ENCODE measurements around the gene PSMD5.

PSMD5 gene

GRCh38 chr9:120842685-120843485 lies at the start of gene PSMD5:
Gene PSMD5, minus strand, starts transcription at chr9:120842922. Its CDS starts 13 bp downstream, at chr9:120842909.
- peak; percentile 93 for DNase-seq

DNA sequence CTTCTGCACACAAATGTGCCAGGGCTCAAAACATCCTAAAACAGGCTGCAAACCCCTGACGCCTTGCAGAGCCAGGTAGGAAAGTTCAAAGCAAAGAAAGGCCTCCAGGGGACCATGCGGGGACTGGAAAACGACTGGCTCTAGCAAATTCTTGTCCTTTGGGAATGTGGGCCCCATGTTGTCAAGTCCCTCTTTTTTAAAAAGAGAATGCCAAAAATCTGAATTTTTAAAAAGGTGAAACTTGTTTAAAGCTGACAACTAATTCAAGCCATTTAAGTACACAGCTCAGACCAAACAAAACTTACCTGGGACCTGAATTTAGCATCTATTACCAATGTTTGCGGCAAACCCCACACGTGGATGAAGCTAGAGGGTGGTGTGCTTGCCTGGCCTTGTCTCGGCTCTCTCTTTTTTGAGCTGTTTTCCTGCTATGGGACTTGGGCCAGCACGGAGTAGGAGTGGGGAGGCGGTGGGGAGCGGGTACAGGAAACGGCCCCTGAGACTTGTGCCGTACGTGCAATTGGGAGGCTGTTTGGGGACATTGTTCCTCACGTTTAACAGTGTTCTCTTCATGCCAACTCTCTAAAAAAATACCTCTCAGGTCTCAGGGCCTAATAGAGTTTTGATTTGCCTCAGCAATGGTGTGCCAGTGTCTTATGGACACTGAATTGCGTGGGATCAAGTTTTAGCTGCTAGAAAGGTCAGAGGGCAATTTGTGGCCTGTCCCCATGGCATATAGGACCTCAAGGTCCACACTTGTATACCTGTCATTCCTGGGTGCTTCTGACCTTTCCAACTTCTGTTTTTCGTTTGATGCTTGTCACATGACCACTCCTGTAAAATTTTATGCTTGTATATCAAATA lies 49.4 kb upstream of the PSMD5 start:
- no peak for DNase-seq

DNA sequence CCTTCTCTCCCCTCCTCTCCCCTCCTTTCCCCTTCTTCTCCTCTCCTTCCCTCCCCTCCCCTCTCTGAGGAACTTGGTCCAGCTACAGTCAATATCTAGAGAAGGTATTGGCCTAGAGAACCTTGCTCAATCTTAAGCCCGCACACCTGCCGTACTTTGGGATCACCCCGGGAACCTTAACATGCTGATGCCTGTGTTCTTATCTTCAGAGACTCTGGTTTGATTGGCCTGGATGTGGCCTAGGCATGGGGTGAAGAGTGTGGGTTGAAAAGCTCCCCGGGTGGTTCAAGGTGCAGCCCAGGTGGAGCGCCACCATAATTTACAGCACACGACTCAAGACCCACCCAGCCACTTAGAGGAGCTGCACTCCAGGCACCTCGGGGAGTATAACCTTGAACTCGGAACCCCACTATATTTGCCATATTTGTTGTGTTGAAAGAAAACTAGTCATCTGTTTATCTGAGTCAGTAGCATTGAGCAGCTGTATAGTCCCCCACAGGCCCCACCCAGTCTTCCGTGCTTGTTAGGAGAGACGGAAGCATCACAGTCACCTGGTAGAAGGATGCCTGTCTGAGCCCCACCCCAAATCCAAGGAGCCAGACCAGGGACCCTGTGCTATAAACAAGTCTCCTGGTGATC lies 48.6 kb upstream of the PSMD5 start:
- no peak for DNase-seq

DNA sequence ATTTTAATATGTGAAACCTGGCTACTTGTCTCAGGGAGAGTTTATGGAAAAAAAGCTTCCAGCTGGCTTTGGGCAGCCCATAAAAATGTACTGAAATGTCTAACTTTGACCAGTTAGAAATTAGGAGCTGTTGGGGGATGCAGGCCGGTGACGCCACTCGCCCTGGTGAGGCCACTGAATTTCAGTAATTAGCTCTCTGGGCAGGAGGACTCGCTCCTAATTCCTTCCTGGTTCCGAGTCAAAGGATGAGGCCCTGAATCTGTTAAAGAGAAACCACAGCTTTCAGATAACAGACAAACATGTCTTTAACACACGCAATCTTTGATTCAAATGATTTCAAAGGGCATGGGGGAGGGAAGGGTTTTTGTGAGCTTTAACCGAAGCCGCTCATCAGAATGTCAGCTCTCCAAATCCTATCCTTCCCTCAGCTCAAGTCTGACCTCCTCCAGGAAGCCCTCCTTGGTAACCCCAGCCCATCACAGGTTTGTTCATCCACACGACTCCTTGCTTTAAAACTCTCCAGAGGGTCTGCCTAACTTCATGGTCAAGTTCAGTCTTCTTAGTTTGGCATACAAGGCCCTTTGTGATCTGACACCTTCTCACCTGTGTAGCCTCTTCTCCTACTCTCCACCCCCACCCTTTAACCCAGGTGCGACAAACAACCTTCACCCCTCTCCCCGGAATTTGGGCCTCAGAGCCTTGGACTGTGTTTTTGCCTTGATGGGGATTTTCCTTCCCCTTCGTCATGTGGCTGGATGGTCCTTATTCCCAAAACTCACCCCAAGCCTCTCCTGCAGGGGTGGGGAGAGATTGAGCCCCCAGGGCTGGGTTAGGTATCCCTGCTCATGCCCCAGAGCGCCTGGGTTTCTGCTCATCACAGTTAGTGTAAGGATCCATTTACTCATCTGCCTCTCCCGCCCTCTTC lies 47.9 kb upstream of the PSMD5 start:
- no peak for DNase-seq

DNA sequence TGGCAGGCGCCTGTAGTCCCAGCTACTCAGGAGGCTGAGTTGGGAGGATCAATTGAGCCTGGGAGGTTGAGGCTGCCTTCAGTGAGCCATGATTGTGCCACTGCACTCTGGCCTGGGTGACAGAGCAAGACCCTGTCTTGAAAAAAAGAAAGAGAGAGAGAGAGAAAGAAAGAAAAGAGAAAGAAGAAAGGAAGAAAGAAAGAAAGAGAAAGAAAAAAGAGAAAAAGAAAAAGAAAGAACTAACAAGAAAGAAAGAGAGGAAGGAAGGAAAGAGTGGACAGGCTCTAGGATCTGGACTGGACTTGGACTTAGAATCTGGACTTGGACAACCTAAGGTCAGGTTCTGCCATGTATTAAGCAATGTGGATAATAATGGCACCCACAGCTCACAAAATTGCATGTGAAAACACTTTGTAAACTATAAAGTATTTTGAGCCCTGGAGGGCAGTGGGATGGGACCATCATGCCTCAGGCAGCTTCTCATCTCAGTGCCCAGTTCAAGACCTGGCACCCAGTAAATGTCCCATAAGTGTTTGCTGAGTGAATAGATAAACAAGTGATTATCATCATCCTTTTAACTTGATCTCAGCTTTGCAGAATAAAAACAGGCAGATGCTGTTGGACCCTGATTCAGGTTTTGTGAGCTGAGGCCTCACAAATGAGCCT lies 47.0 kb upstream of the PSMD5 start:
- no peak for DNase-seq

- no peak for DNase-seq
Observed at GRCh38 chr9:120888626-120889025, 45.9 kb upstream of the PSMD5 start.

GRCh38 chr9:120886490-120886967 lies 43.8 kb upstream of the PSMD5 start:
- no peak for DNase-seq

DNA sequence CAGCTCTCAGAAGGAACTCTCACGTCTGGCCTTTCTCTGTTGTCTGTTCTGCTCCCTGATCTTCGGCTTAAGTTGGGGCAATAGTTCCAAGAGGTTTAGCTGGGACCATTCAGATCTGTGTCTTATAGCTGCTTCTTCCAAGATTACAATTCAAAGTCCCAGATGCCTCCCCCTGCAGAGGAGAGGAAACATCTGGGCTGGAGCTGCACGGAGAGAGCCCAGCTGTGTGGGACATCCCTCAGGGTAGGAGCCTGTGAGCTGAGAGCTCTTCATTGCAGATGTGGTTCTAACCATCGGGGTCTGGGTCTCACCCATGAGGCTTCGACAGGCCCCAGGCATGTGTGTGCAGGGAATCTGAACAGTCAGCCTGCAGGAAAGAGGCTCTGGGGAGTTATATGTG lies 43.2 kb upstream of the PSMD5 start:
- no peak for DNase-seq

GRCh38 chr9:120885457-120885856 lies 42.7 kb upstream of the PSMD5 start:
- no peak for DNase-seq

DNA sequence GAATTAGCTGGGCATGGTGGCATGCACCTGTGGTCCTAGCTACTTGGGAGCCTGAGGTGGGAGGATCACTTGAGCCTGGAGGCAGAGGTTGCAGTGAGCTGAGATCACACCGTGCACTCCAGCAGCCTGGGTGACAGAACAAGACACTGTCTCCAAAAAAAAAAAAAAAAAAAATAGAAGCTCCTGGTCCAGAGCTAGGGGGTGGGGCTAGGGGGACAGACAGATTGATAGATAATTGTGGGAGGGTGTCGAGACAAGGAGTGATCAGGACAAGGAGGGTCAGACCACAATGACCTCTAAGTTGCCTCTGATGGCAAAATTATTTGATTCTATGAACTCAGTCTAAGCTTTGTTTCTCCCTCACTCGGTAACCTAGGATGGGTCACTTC lies 40.9 kb upstream of the PSMD5 start:
- no peak for DNase-seq

DNA sequence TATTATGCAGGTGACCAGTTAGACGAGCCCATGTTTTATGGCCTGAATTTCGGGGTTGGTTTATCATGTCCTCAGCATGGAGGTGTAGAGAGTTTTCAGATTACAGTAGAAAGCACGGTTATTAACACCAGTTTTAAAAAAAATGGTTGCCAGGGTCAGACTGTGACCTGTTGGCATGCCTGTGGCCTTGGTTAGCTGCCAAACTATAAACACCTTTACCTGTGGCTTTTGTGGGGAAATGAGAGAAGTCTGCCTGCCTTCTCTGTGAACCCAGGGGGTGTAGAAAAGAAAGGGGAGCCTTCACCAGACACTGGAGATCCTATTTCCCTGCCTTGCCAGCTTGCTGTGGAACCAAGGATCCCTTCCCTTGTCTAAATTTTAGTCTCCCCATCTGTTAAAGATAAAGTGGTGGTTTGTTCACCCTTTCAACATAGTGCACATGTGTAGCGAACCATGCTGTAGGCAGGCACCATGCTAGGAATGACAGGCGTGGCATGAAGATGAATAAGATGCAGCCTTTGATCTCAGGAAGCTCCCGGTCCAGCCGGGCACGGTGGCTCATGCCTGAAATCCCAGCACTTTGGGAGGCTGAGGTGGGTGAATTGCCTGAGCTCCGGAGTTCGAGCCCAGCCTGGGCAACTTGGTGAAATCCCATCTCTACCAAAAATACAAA lies 40.3 kb upstream of the PSMD5 start:
- DNase-seq = no peak

GRCh38 chr9:120879446-120879845 lies 36.7 kb upstream of the PSMD5 start:
- DNase-seq = no peak

DNA sequence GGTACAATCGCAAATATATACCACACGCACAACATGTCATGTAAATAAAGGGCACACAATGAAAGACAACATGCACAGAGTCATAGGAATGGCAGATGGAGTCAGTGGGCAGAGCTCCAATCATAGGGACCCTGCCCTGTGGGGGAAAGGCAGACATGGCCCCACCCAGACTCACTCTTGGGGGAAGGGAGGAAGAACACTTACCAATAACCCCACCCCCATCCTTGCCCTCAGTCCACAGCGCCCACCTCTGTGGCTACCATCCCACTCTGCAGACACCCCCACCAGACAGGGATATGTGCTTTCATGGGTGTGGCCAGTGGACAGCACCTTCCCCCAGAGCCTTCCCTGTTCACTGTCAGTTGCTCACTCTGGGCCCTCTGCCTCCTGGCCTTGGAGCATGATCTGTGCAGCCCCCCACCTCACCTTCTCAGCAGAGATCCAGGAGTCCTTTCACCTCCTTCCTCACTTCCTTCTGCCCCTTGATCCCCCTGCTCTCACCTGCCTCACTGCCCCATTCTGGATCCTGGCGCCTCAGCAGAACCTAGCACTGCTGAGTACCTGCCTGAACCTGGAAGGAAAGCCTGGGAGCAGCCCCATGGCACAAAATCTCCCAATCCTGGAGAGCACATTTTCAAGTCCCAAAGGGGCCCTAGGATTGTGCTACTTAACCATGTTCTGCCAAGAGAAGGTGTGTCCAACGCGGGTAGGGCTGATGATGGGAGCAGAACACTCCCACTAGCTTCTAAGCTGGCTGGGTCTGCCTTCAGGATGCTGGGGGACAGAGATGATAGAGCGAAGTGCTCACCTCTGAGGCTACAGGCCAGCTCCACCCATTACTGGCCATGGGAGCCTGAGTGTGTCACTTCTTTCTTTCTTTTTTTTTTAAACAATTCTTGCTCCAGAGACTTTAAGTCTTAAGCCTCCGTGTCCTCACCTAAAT lies 35.7 kb upstream of the PSMD5 start:
- no peak for DNase-seq

GRCh38 chr9:120877276-120878034 lies 34.7 kb upstream of the PSMD5 start:
- peak; percentile 74 for DNase-seq

- no peak for DNase-seq
Observed at GRCh38 chr9:120876842-120877240, 34.1 kb upstream of the PSMD5 start, which contains the start of gene PHF19. Gene PHF19, minus strand, starts transcription at chr9:120877188. Its CDS starts 2,447 bp downstream, at chr9:120874741.

GRCh38 chr9:120875954-120876841 lies 33.5 kb upstream of the PSMD5 start:
- DNase-seq = peak; percentile 72

GRCh38 chr9:120875643-120875953 lies 32.9 kb upstream of the PSMD5 start:
- no peak for DNase-seq

DNA sequence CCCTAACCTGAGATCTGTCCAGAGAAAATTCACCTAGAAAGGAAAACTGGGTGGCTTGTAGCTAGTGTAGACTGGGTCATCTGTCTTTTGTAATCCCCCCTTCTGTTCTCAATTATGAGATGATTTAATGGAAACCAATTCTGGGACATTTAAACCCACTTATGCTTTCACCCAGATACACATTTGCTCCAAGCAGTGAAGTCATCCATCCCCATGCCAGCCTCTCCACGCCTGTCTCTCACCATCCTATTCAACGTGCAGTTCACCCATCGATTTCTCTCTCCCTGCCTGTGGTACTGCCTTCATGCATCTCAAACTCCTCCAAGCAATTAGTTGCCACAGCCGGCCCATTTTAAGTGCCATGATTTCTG lies 32.5 kb upstream of the PSMD5 start:
- no peak for DNase-seq
